Inflammatory macrophage treated with lipopolysaccharide for 1 hour (primary cell): ENCODE measurements around the gene WSB1.
"Not testable (repeated sequence)": the region's sequence is repeated elsewhere in the genome, so short reads cannot be mapped to it uniquely, and the experiment has no call there.

Experiments used
- DNase-seq, 2 donors: peaks; one replicate each; pipeline ENCODE4 v3.0.0-alpha.2; 2020 to 2022

The WSB1 gene, protein sequence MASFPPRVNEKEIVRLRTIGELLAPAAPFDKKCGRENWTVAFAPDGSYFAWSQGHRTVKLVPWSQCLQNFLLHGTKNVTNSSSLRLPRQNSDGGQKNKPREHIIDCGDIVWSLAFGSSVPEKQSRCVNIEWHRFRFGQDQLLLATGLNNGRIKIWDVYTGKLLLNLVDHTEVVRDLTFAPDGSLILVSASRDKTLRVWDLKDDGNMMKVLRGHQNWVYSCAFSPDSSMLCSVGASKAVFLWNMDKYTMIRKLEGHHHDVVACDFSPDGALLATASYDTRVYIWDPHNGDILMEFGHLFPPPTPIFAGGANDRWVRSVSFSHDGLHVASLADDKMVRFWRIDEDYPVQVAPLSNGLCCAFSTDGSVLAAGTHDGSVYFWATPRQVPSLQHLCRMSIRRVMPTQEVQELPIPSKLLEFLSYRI

DNA sequence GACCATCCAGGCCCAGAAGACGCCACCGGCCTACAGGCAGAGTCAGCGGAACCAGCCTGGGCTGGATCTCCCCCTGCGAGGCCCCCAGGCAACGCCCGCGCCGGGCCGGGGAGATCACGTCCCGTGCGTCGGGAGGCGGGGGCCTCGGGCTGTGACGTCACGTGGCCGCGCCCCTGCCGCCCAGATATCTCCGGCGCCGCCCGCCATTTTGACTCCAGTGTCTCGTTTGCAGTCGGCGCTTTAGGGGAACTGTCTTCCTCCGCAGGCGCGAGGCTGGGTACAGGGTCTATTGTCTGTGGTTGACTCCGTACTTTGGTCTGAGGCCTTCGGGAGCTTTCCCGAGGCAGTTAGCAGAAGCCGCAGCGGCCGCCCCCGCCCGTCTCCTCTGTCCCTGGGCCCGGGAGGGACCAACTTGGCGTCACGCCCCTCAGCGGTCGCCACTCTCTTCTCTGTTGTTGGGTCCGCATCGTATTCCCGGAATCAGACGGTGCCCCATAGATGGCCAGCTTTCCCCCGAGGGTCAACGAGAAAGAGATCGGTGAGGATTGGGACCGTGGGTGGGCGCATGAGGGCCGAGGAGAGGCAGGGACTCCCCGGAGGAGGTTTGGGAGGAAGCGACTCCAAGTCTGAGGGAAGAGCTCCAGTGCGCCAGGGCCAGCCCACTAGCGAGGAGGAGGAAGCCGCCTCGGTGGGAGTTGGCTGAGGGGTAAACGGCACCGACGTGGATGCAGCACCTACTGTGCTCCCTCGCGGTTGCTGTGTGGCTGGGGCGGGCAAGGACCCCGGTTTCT, at the start of gene WSB1:
Gene WSB1, plus strand, starts transcription at position 217 of the 791 bp plus-strand sequence. Its CDS starts 282 bp downstream, at position 499.
- peak; percentile 90 to 97 for DNase-seq

DNA sequence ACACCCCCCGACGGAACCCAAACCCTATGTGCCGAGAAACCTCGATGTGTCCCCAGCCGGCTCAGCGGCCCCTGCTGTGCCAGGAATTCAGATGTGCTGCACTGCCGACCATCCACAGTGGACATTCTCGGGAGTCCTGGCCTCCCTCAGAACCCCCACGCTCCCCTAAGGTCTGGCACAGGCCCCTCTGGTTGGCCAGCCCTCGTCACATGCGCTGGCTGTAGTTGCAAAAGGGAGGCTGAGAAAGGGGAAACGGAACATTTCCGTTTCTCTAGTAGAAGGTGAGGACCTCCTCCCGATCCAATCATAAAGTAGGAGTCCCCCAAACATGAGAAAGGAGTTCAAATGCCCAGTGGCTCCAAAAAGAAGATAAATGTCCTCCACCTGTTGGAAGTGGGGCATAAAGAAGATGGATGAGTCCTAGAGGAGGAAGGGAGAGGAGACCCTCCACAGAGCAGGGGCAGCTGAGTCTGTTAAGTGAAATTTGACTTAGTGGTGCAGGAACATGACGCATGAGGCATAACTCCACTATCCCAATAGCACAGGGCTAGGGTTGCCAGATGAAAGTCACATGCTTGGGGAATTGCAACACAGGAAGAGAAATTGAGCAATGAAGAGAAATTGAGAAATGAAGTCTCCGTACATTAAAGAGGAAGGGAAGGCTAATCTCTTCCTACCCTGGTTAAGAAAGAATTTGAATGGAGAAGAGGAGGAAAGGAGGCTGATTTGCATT, 49.3 kb upstream of the WSB1 start:
- peak; percentile 97 to 100 for DNase-seq

DNA sequence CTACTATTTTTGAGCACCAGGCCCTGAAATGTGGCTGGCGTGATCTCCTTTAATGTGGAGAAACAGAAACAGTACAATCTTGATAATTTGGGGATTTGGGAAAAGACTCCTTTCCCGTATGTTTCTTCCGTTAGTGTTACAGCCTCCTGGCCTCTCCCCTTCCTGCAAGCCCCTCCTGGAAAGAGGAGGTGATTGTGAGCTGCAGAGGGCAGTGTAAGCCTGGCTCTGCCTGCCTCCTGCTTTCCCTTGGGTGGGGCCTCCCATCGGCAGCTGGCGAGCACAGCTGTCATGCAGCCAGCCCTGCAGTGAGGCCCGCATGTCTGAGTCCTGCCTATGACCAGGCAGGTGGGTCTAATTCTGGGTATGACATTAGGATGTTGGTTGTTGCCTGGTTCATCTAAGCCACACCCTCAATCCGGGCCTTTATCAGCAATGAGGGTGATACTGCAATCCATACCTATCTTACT, 48.7 kb upstream of the WSB1 start:
- peak; percentile 74 to 82 for DNase-seq

GRCh38 chr17:27246537-27246936, 47.4 kb upstream of the WSB1 start:
- no peak for DNase-seq

- peak in 1 of 2 donors; percentile 37 for DNase-seq
Measured at GRCh38 chr17:27247071-27247957, 46.6 kb upstream of the WSB1 start.

DNA sequence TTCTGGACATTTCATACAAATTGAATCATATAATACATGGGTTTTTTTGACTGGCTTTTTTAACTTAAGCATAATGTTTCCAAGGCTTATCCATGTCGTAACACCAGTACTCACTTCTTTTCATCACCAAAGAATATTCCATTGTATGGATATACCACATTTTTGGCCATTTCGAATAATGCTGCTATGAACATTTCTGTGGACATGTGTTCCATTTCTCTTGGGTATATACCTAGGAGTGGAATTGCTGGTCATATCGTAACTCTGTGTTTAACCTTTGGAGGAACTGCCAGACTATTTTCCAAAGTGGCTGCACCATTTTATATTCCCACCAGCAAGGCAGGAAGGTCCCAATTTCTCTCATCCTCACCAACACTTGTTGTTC, 46.0 kb upstream of the WSB1 start:
- no peak for DNase-seq

DNA sequence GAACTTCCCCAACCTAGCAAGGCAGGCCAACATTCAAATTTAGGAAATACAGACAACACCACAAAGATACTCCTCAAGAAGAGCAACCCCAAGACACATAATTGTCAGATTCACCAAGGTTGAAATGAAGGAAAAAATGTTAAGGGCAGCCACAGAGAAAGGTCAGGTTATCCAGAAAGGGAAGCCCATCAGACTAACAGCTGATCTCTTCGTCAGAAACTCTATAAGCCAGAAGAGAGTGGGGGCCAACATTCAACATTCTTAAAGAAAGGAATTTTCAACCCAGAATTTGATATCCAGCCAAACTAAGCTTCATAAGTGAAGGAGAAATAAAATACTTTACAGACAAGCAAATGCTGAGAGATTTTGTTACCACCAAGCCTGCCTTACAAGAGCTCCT, 43.1 kb upstream of the WSB1 start:
- not testable (repeated sequence) for DNase-seq

GRCh38 chr17:27254802-27255201, 39.1 kb upstream of the WSB1 start:
- not testable (repeated sequence) for DNase-seq

GRCh38 chr17:27256225-27257030, 37.5 kb upstream of the WSB1 start:
- no peak for DNase-seq

DNA sequence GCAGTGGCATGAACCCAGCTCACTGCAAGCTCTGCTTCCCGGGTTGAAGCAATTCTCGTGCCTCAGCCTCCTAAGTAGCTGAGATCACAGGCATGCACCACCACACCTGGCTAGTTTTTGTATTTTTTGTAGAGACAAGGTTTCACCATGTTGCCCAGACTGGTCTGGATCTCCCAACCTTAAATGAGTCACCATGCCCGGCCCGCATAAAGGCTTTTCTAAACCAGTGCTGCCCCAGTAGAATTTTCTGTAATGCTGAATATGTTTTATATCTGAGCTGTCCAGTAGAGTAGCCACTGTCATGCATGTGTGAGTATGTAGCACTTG, 36.9 kb upstream of the WSB1 start:
- no peak for DNase-seq

GRCh38 chr17:27259356-27259755, 34.6 kb upstream of the WSB1 start:
- DNase-seq = no peak

- DNase-seq = no peak
Measured at GRCh38 chr17:27263386-27263785, 30.5 kb upstream of the WSB1 start.

DNA sequence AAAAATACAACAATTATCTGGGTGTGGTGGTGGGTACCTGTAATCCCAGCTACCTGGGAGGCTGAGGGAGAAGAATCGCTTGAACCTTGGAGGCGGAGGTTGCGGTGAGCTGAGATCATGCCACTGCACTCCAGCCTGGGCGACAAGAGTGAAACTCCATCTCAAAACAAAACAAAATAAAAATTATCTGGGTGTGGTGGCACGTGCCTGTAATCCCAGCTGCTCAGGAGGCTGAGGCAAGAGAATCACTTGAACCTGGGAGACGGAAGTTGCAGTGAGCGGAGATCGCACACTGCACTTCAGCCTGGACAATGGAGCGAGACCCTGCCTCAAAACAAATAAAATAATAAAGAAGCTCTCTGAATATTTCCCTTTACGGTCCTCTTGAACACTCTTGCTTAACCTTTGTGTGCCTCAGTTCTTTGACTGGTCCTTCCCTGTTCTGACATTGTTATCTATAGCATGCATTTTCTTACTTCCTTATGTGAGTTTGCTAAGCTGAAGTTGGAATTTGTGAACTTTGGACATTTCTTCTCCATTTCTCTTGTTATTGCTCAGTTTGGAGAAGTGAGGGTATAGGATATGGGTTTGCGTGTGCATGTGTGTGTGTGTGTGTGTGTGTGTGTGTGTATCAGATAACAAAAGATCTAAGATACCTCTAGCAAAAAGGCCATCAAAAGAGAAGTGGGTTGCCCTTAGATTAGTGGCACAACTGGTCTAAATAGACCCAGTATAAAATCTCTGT, 29.7 kb upstream of the WSB1 start:
- peak; percentile 55 to 56 for DNase-seq

- DNase-seq = no peak
Measured at GRCh38 chr17:27265333-27265732, 28.6 kb upstream of the WSB1 start.

- no peak for DNase-seq
Measured at GRCh38 chr17:27266228-27266627, 27.7 kb upstream of the WSB1 start.

GRCh38 chr17:27268394-27269085, 25.4 kb upstream of the WSB1 start:
- DNase-seq = no peak

- no peak for DNase-seq
Measured at GRCh38 chr17:27269201-27269600, 24.7 kb upstream of the WSB1 start.

GRCh38 chr17:27269974-27270373, 23.9 kb upstream of the WSB1 start:
- DNase-seq = no peak

DNA sequence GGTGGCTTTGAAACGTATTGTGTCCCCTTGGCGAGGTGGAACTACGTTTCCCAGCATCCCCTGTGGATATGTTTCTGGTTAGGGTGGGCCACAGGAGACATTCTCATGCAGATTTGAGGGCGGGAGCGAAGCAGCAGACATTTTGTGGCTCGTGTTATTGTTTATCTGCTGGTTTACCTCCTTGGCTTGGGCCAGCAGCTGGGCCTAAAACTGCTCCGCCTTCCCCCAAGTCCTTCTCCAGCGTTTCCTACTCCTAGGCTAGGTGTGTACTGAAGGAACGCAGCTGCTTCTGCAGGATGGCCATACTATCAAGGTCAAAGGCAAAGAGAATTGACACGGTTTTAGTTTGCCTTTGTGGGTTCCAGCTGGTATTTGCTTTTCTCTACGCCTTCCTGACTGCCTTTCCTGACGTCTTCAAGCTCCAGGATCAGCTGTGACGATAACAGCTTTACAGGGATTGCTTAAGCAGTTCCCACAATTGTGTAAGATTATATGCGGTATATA, 17.2 kb upstream of the WSB1 start:
- no peak for DNase-seq

- DNase-seq = not testable (repeated sequence)
Measured at GRCh38 chr17:27279132-27279531, 14.8 kb upstream of the WSB1 start.
